Effector memory CD8-positive, alpha-beta T cell (primary cell): ENCODE measurements around the gene APPBP2.

Experiments used
- ATAC-seq: fragments of 150-1000 bp; cut with Tn5 transposase; replicated peaks from 2 replicates; pipeline ENCODE4 v1.10.0; 2021; ENCODE audit warnings: mild to moderate bottlenecking, moderate library complexity
- DNase-seq, 3 experiments: peaks; one replicate each; pipeline ENCODE4 v3.0.0; 2021
- H3K27ac Mint-ChIP-seq, 2 donors: one replicate each; pipeline ENCODE4 v1.8.0; 2022; ENCODE audit warnings: mild to moderate bottlenecking in 2 of 2, mixed read lengths in 2 of 2, moderate library complexity in 2 of 2
- H3K27me3 Mint-ChIP-seq, 2 donors: one replicate each; pipeline ENCODE4 v1.8.0; 2022; ENCODE audit warnings: mixed read lengths in 2 of 2
- H3K36me3 Mint-ChIP-seq: one replicate; pipeline ENCODE4 v1.8.0; 2022; ENCODE audit warnings: mild to moderate bottlenecking, moderate library complexity, mixed read lengths; ENCODE audit not compliant: insufficient read depth
- H3K4me1 Mint-ChIP-seq, 2 donors: one replicate each; pipeline ENCODE4 v1.8.0; 2022; ENCODE audit warnings: low read depth in 2 of 2, mixed read lengths in 2 of 2
- H3K4me3 Mint-ChIP-seq, 2 donors: one replicate each; pipeline ENCODE4 v1.8.0; 2022; ENCODE audit warnings: mild to moderate bottlenecking in 2 of 2, mixed read lengths in 2 of 2, moderate library complexity in 2 of 2
- H3K9me3 Mint-ChIP-seq, 2 donors: one replicate each; pipeline ENCODE4 v1.8.0; 2022; ENCODE audit warnings: mixed read lengths in 2 of 2

Gene APPBP2

GRCh38 chr17:60545465-60546191, 19.6 kb upstream of the APPBP2 start:
- ATAC-seq = no peak
- H3K4me1 Mint-ChIP-seq = no peaks in the 10 kb centered on the region
- no peak overlapping the region for H3K4me3 Mint-ChIP-seq
- no peaks in the 10 kb centered on the region for H3K27me3 Mint-ChIP-seq
- no peak for DNase-seq
- H3K36me3 Mint-ChIP-seq = no peaks in the 10 kb centered on the region
- no peaks in the 10 kb centered on the region for H3K9me3 Mint-ChIP-seq
- H3K27ac Mint-ChIP-seq = no peak overlapping the region

- ATAC-seq = no peak
- Mint-ChIP-seq H3K27me3 (peaks cover 0 to 9% of the 10 kb centered on the region in 2 donors), H3K4me1 (no peaks in the 10 kb centered on the region), H3K4me3 (no peak overlapping the region), H3K27ac (no peak overlapping the region), H3K36me3 (peaks cover 3% of the 10 kb centered on the region), H3K9me3 (no peaks in the 10 kb centered on the region)
- DNase-seq = no peak
Observed at GRCh38 chr17:60542071-60542470, 16.0 kb upstream of the APPBP2 start.

GRCh38 chr17:60540460-60540859, 14.4 kb upstream of the APPBP2 start:
- Mint-ChIP-seq H3K27me3 (peaks cover 0 to 9% of the 10 kb centered on the region in 2 donors), H3K27ac (no peak overlapping the region), H3K4me3 (no peak overlapping the region), H3K4me1 (no peaks in the 10 kb centered on the region), H3K9me3 (no peaks in the 10 kb centered on the region), H3K36me3 (peaks cover 3% of the 10 kb centered on the region)
- DNase-seq (no peak), ATAC-seq (no peak)

- DNase-seq (no peak), ATAC-seq (no peak)
- H3K27me3 Mint-ChIP-seq = peaks cover 0 to 9% of the 10 kb centered on the region in 2 donors
- no peak overlapping the region for H3K27ac Mint-ChIP-seq
- no peaks in the 10 kb centered on the region for H3K9me3 Mint-ChIP-seq
- H3K4me3 Mint-ChIP-seq = no peak overlapping the region
- no peaks in the 10 kb centered on the region for H3K4me1 Mint-ChIP-seq
- H3K36me3 Mint-ChIP-seq = peaks cover 3% of the 10 kb centered on the region
Observed at GRCh38 chr17:60539807-60540206, 13.8 kb upstream of the APPBP2 start.

GRCh38 chr17:60538726-60539125, 12.7 kb upstream of the APPBP2 start:
- H3K27ac Mint-ChIP-seq = no peak overlapping the region
- no peaks in the 10 kb centered on the region for H3K4me1 Mint-ChIP-seq
- H3K27me3 Mint-ChIP-seq = peaks cover 0 to 9% of the 10 kb centered on the region in 2 donors
- H3K36me3 Mint-ChIP-seq = peaks cover 3% of the 10 kb centered on the region
- H3K9me3 Mint-ChIP-seq = no peaks in the 10 kb centered on the region
- H3K4me3 Mint-ChIP-seq = no peak overlapping the region
- ATAC-seq (no peak), DNase-seq (no peak)

GRCh38 chr17:60535382-60536279, 9.6 kb upstream of the APPBP2 start:
- Mint-ChIP-seq H3K36me3 (peaks cover 3% of the 10 kb centered on the region), H3K4me3 (no peak overlapping the region), H3K9me3 (no peaks in the 10 kb centered on the region), H3K4me1 (peaks cover 0 to 7% of the 10 kb centered on the region in 2 donors), H3K27me3 (peaks cover 0 to 9% of the 10 kb centered on the region in 2 donors), H3K27ac (no peak overlapping the region)
- DNase-seq (no peak), ATAC-seq (no peak)

GRCh38 chr17:60534613-60535157, 8.6 kb upstream of the APPBP2 start:
- no peak for ATAC-seq
- Mint-ChIP-seq H3K4me1 (peaks cover 0 to 7% of the 10 kb centered on the region in 2 donors), H3K27me3 (peaks cover 0 to 9% of the 10 kb centered on the region in 2 donors), H3K36me3 (no peaks in the 10 kb centered on the region), H3K4me3 (no peak overlapping the region), H3K9me3 (no peaks in the 10 kb centered on the region), H3K27ac (no peak overlapping the region)
- no peak for DNase-seq

GRCh38 chr17:60534010-60534555, 8.0 kb upstream of the APPBP2 start:
- H3K4me3 Mint-ChIP-seq = no peak overlapping the region
- H3K9me3 Mint-ChIP-seq = no peaks in the 10 kb centered on the region
- ATAC-seq = no peak
- H3K27ac Mint-ChIP-seq = no peak overlapping the region
- H3K4me1 Mint-ChIP-seq = peaks cover 0 to 7% of the 10 kb centered on the region in 2 donors
- H3K27me3 Mint-ChIP-seq = peaks cover 0 to 9% of the 10 kb centered on the region in 2 donors
- no peak for DNase-seq
- no peaks in the 10 kb centered on the region for H3K36me3 Mint-ChIP-seq

GRCh38 chr17:60529806-60530205, 3.8 kb upstream of the APPBP2 start:
- no peak for DNase-seq
- Mint-ChIP-seq H3K9me3 (no peaks in the 10 kb centered on the region), H3K4me1 (peaks cover 10 to 23% of the 10 kb centered on the region in 2 donors), H3K27me3 (no peaks in the 10 kb centered on the region), H3K4me3 (no peak overlapping the region), H3K36me3 (peaks cover 10% of the 10 kb centered on the region), H3K27ac (no peak overlapping the region)
- ATAC-seq = no peak

GRCh38 chr17:60528828-60529227, 2.8 kb upstream of the APPBP2 start:
- Mint-ChIP-seq H3K4me1 (peaks cover 15 to 31% of the 10 kb centered on the region in 2 donors), H3K9me3 (no peaks in the 10 kb centered on the region), H3K36me3 (peaks cover 10% of the 10 kb centered on the region), H3K4me3 (no peak overlapping the region), H3K27me3 (no peaks in the 10 kb centered on the region), H3K27ac (no peak overlapping the region)
- no peak for DNase-seq
- ATAC-seq = no peak

GRCh38 chr17:60527701-60528100, 1.7 kb upstream of the APPBP2 start:
- Mint-ChIP-seq H3K27ac (no peak overlapping the region), H3K4me3 (peak overlapping the region; percentile 40 to 54), H3K4me1 (peaks cover 19 to 38% of the 10 kb centered on the region in 2 donors), H3K27me3 (no peaks in the 10 kb centered on the region), H3K36me3 (peaks cover 10% of the 10 kb centered on the region), H3K9me3 (no peaks in the 10 kb centered on the region)
- DNase-seq = no peak
- ATAC-seq = no peak

GRCh38 chr17:60526726-60527125, 684 bp upstream of the APPBP2 start:
- ATAC-seq (no peak), DNase-seq (no peak)
- peak overlapping the region; percentile 88 to 96 for H3K4me3 Mint-ChIP-seq
- H3K27ac Mint-ChIP-seq = peak overlapping the region; percentile 99
- peaks cover 10% of the 10 kb centered on the region for H3K36me3 Mint-ChIP-seq
- H3K27me3 Mint-ChIP-seq = no peaks in the 10 kb centered on the region
- H3K4me1 Mint-ChIP-seq = peaks cover 25 to 46% of the 10 kb centered on the region in 2 donors
- no peaks in the 10 kb centered on the region for H3K9me3 Mint-ChIP-seq

- Mint-ChIP-seq H3K4me3 (peak overlapping the region; percentile 88 to 96), H3K27me3 (no peaks in the 10 kb centered on the region), H3K36me3 (peaks cover 15% of the 10 kb centered on the region), H3K9me3 (no peaks in the 10 kb centered on the region), H3K4me1 (peaks cover 28 to 52% of the 10 kb centered on the region in 2 donors), H3K27ac (peak overlapping the region; percentile 99)
- no peak for ATAC-seq
- DNase-seq = no peak
Observed at GRCh38 chr17:60525328-60525684, 736 bp downstream of the APPBP2 start.
